Measurements from ENCODE around the gene PRDX2.
A peak's percentile ranks its signal among the peaks of the same experiment; 100 is the strongest.

The PRDX2 gene

GRCh38 chr19:12779162-12779993 is 22.2 kb downstream of the PRDX2 start:
- DNase-seq (ENCODE audit: low read depth), result no peak

DNA sequence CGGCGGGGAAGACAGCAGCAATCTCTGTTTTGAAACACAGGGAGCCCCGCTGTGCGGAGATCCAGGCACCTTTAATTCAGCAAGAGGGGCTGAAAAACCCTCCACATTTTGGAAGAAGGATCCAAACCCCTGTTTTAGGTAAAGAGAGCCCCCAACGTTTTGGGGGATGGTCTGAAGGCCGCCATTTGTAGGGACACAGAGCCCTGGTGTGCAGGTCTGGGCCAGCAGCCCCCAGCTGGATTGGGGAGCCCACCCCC is 22.8 kb downstream of the PRDX2 start:
- no peak for DNase-seq (ENCODE audit: low read depth)

GRCh38 chr19:12778017-12778904 is 23.3 kb downstream of the PRDX2 start:
- no peak for DNase-seq (ENCODE audit: low read depth)

DNA sequence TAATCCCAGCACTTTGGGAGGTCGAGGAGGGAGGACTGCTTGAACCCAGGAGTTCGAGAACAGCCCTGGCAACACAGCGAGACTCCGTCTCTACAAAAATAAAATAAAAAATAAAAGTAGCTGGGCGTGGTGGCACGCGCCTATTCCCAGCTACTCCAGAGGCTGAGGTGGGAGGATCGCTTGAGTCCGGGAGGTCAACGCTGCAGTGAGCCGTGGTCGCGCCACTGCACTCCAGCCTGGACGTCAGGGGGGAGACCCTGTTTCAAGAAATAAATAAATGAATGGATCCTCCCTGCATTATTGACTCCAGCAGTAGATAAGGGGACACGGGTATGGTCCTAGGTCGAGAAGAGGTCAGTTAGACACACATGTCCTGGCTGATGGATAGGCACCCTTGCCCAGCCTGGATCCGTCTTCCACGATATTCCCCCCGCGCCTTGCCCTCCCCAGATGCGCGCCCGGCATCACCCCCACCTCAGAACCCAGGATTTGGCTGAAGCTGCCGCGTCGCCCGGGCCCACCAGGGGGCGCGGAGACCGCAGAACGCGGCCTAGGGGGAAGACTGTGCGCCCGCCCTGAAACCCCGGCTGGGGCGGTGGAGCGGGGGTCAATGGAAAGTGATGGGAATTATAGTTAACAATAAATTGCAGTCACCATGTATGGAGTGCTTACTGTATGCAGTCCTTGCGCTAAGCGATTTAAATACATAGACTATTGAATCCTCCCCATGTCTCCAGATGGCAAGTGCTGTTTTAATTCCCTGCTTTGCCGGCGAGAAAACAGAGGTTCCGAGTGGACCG is 24.2 kb downstream of the PRDX2 start:
- DNase-seq (ENCODE audit: low read depth), result peak; percentile 78

GRCh38 chr19:12774588-12775555 is 26.7 kb downstream of the PRDX2 start, which contains the start of gene HOOK2:
TSS of gene HOOK2 (minus strand) at chr19:12775552. CDS start at chr19:12775449, 103 bp downstream.
- no peak for DNase-seq (ENCODE audit: low read depth)

GRCh38 chr19:12773571-12773970 is 28.0 kb downstream of the PRDX2 start:
- DNase-seq (ENCODE audit: low read depth), result no peak

DNA sequence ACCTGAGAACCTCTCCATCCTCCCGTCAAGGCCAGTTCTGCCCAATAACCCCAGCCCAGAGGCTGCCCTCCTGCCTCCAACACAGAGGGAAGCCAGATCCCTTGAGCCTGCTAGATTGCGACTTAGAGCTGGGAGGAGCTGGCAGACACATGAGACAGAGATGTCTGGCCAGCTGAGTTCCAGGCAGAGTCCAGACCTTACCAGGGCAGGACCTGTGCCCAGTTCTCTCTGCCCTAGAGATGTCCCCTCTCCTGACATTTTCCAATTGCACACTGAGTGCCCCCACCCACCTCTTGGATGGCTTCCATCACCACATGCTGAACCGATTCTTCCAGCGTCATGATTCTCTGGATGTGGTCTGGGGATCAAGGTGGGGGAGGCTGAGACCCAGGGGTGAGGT is 29.3 kb downstream of the PRDX2 start:
- no peak for DNase-seq (ENCODE audit: low read depth)

DNA sequence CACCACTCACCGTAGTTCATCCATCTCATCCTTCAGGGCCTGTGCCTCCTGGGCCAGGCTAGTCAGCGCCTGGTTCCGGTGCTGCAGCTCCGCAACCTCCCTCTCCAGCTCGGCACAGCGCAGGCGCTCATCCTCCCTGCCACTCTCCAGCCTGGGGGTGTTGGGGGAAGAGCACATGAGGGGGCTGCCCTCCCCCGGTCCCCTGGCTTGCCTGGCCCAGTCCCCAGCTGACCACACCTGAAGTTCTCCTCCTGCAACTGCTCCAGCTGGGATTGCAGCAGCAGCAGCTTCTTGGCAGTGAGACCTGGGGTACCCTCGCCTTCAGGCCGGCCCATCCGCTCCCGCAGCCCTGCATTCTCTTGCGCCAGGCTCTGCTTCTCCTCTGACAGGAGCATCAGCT is 30.7 kb downstream of the PRDX2 start:
- no peak for DNase-seq (ENCODE audit: low read depth)

DNA sequence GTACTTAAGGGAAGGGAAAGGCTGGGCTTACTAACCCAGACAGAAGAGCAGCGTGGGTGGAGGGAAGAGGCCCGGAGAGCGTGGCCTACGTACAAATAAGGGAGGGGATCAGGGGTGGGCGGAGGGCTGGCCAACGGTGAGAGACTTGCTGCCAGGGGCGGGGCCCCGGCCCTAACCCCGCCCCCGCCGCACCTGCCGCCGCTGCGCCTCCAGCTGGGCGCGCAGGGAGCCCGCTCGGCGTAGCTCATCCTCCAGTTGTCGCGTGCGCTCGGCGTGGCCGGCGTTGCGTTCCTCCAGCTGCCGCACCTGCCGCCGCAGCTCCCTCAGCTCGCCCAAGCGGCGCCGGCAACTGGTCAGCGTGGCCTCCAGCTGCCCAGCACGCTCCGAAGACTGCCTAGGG is 31.9 kb downstream of the PRDX2 start:
- DNase-seq (ENCODE audit: low read depth), result no peak

- DNase-seq (ENCODE audit: low read depth), result no peak
These were observed 33.9 kb downstream of the PRDX2 start for GRCh38 chr19:12767666-12768065.

GRCh38 chr19:12767150-12767549 is 34.5 kb downstream of the PRDX2 start:
- DNase-seq (ENCODE audit: low read depth), result no peak

DNA sequence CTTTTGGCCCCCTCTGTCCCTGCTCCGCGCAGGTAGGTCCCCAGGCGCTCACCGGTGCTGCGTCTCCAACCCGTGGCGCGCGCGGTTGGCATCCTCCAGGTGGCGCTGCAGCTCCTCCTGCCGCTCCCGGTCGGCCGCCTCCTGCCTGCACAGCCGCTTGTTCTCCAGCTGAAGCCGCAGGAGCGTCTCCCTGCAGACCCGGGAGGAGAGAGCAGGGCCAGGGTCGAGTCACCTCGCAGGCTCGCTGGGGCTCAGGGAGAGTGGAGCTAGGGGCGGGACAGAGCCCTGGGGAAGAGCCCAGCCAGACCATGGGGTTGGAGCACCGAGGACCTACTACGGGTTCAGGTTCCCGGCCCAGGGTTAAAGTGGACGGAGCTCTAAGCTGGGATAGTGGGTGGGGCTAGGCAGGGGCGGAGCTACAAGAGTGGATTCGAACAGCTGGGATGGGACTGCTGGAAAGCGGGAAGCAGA is 35.5 kb downstream of the PRDX2 start:
- DNase-seq (ENCODE audit: low read depth), result peak; percentile 65

- DNase-seq (ENCODE audit: low read depth), result no peak
These were observed 36.9 kb downstream of the PRDX2 start for GRCh38 chr19:12764698-12765097.

GRCh38 chr19:12763100-12763499 is 38.5 kb downstream of the PRDX2 start:
- no peak for DNase-seq (ENCODE audit: low read depth)

DNA sequence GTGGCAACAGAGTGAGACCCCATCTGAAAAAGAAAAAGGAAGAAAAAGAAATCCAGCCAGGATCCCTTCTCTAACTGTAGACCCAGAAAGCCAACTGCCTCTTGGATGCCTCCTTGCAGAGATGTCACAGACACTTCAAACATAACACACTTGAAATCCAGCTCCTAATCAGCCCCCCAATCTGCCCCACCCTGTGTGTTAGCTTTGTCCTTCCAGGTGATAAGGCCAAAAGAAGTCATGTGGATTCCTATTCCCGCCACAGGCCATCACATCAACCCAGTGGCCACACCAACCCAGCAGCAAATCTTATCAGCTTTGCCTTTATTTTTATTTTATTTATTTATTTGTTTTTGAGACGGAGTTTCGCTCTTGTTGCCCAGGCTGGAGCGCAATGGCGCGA is 41.9 kb downstream of the PRDX2 start:
- DNase-seq (ENCODE audit: low read depth), result no peak

GRCh38 chr19:12757544-12758274 is 43.9 kb downstream of the PRDX2 start:
- peak; percentile 47 for DNase-seq (ENCODE audit: low read depth)

DNA sequence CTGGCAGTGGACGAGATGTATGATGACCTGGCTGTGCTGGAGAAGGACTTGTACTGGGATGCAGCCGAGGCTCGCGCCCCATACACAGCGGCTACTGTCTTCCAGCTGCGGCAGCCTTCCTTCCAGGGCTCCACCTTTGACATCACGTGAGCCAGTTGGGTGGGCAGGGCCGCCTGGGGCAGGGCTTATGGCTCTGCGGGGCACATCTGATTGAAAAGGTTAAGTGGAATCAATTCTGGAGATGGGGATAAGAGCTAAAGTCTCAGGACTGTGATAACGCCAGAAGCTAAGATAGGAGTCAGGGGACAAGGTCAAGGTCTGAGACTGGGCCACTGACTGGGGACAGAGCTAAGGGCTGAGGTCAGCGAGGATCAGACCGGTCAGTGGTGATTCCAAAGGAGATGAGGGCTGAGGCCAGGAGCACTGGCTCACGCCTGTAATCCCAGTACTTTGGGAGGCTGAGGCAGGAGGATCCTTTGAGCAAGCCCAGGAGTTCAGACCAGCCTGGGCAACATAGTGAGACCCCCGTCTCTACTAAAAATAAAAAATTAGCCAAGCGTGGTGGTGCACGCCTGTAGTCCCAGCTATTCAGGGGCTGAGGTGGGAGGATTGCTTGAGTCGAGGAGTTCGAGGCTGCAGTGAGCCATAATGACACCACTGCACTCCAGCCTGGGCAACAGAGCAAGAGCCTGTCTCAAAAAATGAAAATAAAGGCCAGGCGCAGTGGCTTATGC is 45.3 kb downstream of the PRDX2 start:
- DNase-seq (ENCODE audit: low read depth), result no peak

- DNase-seq (ENCODE audit: low read depth), result no peak
These were observed 47.0 kb downstream of the PRDX2 start for GRCh38 chr19:12754465-12755196.

Measured in activated T-cell treated with anti-CD3 and anti-CD28 coated beads for 1 hour (primary cell).